ENCODE data around the gene KLK13. TPM values are rescaled to one million over a fixed set of nuclear protein-coding genes. Genes with fewer than 3 reads are reported as not detected.

The KLK13 gene
- total and polyA plus RNA-seq, 9 donors: 0.33 to 1.2 (median 0.69) TPM; not detected in 4

GRCh38 chr19:51066393-51067186, 1.7 kb upstream of the KLK13 start:
- Histone ChIP-seq H3K4me1 (ENCODE audit: insufficient read depth) (peaks cover 3% of the 10 kb centered on the region), H3K27me3 (no peaks in the 10 kb centered on the region), H3K9me3 (no peaks in the 10 kb centered on the region), H3K27ac (no peak overlapping the region), H3K4me3 (no peak overlapping the region), H3K36me3 (no peaks in the 10 kb centered on the region)
- DNase-seq: no peak
- 68 to 72% (median 70%) methylated on average over 7 of the region's 7 CpGs for WGBS, 3 donors
- TF ChIP-seq EP300 (IDR thresholded peaks at IDR 0.05): no peak
- intact Hi-C loops (cut with DNase I): no loop called here

DNA sequence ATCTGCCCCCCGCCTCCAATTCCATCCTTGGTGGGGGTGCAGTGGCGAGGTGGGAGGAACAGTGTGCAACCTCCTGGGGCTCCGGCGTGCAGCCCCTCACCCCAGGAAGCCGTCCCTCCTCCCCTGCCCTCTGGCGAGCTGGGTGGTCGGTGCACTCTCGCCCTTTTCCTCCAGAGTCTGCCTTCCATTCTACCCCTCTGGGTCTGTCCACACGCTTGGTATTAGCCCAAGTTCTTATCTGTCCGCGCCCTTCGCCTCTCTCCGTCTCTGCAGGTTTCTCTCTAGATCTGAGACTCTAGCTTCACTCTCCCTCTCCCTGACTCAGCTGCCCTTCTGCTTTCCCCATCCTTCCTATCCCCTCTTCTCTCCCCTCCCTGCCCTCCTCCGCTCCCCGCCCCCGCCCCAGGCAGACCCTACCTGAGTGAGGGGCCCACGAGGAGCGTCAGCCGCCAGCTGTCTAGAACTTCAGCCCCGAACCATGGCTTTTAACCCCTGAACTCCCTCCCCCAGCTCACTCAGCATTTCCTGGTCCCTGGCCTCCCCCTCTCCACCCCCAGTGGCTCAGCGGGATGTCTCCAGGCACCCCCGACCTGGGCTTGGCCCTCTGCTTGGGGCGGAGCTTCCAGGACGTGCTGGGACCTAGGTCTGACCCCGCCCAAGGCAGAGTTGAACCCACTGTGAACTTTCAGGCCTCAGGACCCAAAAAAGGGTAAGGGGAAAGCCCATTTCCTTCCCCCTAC, 499 bp upstream of the KLK13 start:
- no peak for TF ChIP-seq CTCF (IDR thresholded peaks at IDR 0.05)
- no peak for DNase-seq
- Histone ChIP-seq H3K27ac (no peak overlapping the region), H3K27me3 (no peaks in the 10 kb centered on the region), H3K36me3 (no peaks in the 10 kb centered on the region), H3K9me3 (no peaks in the 10 kb centered on the region), H3K4me1 (ENCODE audit: insufficient read depth) (peaks cover 3% of the 10 kb centered on the region), H3K4me3 (no peak overlapping the region)
- 12 to 16% (median 12%) methylated on average over 24 to 25 of the region's 25 CpGs for WGBS, 3 donors
- intact Hi-C loops (cut with DNase I): no loop called here

- Histone ChIP-seq H3K36me3 (no peaks in the 10 kb centered on the region), H3K4me1 (ENCODE audit: insufficient read depth) (peaks cover 3% of the 10 kb centered on the region), H3K27ac (no peak overlapping the region), H3K9me3 (no peaks in the 10 kb centered on the region), H3K4me3 (no peak overlapping the region), H3K27me3 (no peaks in the 10 kb centered on the region)
- TF ChIP-seq CTCF (IDR thresholded peaks at IDR 0.05): no peak
- no peak for TF ChIP-seq POLR2A (IDR thresholded peaks at IDR 0.05)
- TF ChIP-seq EP300 (IDR thresholded peaks at IDR 0.05): no peak
- WGBS, 3 donors: 82 to 92% (median 92%) methylated on average over 7 of the region's 7 CpGs
- DNase-seq: no peak
- intact Hi-C loops (cut with DNase I): no loop called here
These were observed 1.2 kb downstream of the KLK13 start for GRCh38 chr19:51063664-51064063.

GRCh38 chr19:51060973-51061372, 3.9 kb downstream of the KLK13 start:
- 0 to 51% (median 2%) methylated on average over 1 of the region's 1 CpG for WGBS, 3 donors
- H3K27me3 ChIP-seq: no peaks in the 10 kb centered on the region
- no peak for DNase-seq

More at GRCh38 chr19:51060973-51061372, 3.9 kb downstream of the KLK13 start:
- Histone ChIP-seq H3K27ac (no peak overlapping the region), H3K4me1 (ENCODE audit: insufficient read depth) (peaks cover 3% of the 10 kb centered on the region), H3K36me3 (no peaks in the 10 kb centered on the region), H3K9me3 (no peaks in the 10 kb centered on the region), H3K4me3 (no peak overlapping the region)
- TF ChIP-seq EP300 (IDR thresholded peaks at IDR 0.05) (no peak), POLR2A (IDR thresholded peaks at IDR 0.05) (no peak), CTCF (IDR thresholded peaks at IDR 0.05) (no peak)
- intact Hi-C loops (cut with DNase I): no loop called here
